ENCODE data around the gene DDX4. TPM values are rescaled to one million over a fixed set of nuclear protein-coding genes. Genes with fewer than 3 reads are reported as not detected.

The DDX4 gene
- total RNA-seq, 2 experiments from 2014 or later, result 0.48 to 0.50 TPM

- ChIA-PET CTCF (no interaction called here), POLR2A (interaction anchor here (0.6 kb wide), 3 partner anchors 113 to 968 kb away, joined by 4 to 12 read pairs (median 4); no protein-coding TSS in a partner anchor)
- Mint-ChIP-seq H3K36me3 (ENCODE audit: low read depth) (no peaks in the 10 kb centered on the region), H3K27me3 (peaks cover 2% of the 10 kb centered on the region), H3K27ac (no peak within 1 kb of the TSS), H3K4me3 (no peak within 1 kb of the TSS), H3K4me1 (peaks cover 43% of the 10 kb centered on the region), H3K9me3 (no peaks in the 10 kb centered on the region)
- DNase-seq, result no peak
Observed at GRCh38 chr5:55850839-55851674, 113.2 kb downstream of the DDX4 start, which contains the start of gene IL31RA. IL31RA (plus strand) TSS chr5:55851357; CDS start chr5:55851571, 214 bp downstream.

GRCh38 chr5:55851675-55851979, 113.8 kb downstream of the DDX4 start:
- H3K9me3 Mint-ChIP-seq, result no peaks in the 10 kb centered on the region
- H3K27ac Mint-ChIP-seq, result no peak overlapping the region
- peaks cover 2% of the 10 kb centered on the region for H3K27me3 Mint-ChIP-seq
- H3K4me1 Mint-ChIP-seq, result peaks cover 49% of the 10 kb centered on the region
- DNase-seq, result no peak
- no peaks in the 10 kb centered on the region for H3K36me3 Mint-ChIP-seq (ENCODE audit: low read depth)
- H3K4me3 Mint-ChIP-seq, result no peak overlapping the region
- POLR2A ChIA-PET, result interaction anchor here (0.6 kb wide), 2 partner anchors 113 to 968 kb away, joined by 4 to 12 read pairs; no protein-coding TSS in a partner anchor
- CTCF ChIA-PET, result no interaction called here

GRCh38 chr5:55852503-55852902, 114.6 kb downstream of the DDX4 start:
- ChIA-PET CTCF (interaction anchor here (1.3 to 1.5 kb wide), 2 partner anchors 13 to 16 kb away, joined by 3 to 4 read pairs; no protein-coding TSS in a partner anchor), POLR2A (no interaction called here)
- no peak for DNase-seq
- no peak overlapping the region for H3K27ac Mint-ChIP-seq
- no peaks in the 10 kb centered on the region for H3K36me3 Mint-ChIP-seq (ENCODE audit: low read depth)
- H3K4me3 Mint-ChIP-seq, result no peak overlapping the region
- H3K27me3 Mint-ChIP-seq, result peaks cover 2% of the 10 kb centered on the region
- no peaks in the 10 kb centered on the region for H3K9me3 Mint-ChIP-seq
- peaks cover 58% of the 10 kb centered on the region for H3K4me1 Mint-ChIP-seq

GRCh38 chr5:55853041-55853670, 115.3 kb downstream of the DDX4 start:
- CTCF ChIA-PET, result interaction anchor here (1.3 to 1.5 kb wide), 2 partner anchors 13 to 16 kb away, joined by 3 to 4 read pairs; no protein-coding TSS in a partner anchor
- Mint-ChIP-seq H3K4me3 (no peak overlapping the region), H3K36me3 (ENCODE audit: low read depth) (no peaks in the 10 kb centered on the region), H3K4me1 (peaks cover 61% of the 10 kb centered on the region), H3K9me3 (no peaks in the 10 kb centered on the region), H3K27ac (no peak overlapping the region), H3K27me3 (peaks cover 3% of the 10 kb centered on the region)
- POLR2A ChIA-PET, result no interaction called here
- no peak for DNase-seq

- Mint-ChIP-seq H3K4me3 (no peak overlapping the region), H3K27me3 (peaks cover 3% of the 10 kb centered on the region), H3K9me3 (no peaks in the 10 kb centered on the region), H3K4me1 (peaks cover 57% of the 10 kb centered on the region), H3K36me3 (ENCODE audit: low read depth) (no peaks in the 10 kb centered on the region), H3K27ac (no peak overlapping the region)
- no peak for DNase-seq
- POLR2A ChIA-PET, result no interaction called here
- CTCF ChIA-PET, result no interaction called here
Observed at GRCh38 chr5:55853818-55854217, 116.0 kb downstream of the DDX4 start.

- DNase-seq, result peak; percentile 31
- Mint-ChIP-seq H3K27me3 (peaks cover 2% of the 10 kb centered on the region), H3K27ac (peak overlapping the region; percentile 43), H3K4me1 (peaks cover 50% of the 10 kb centered on the region), H3K4me3 (no peak overlapping the region), H3K9me3 (no peaks in the 10 kb centered on the region), H3K36me3 (ENCODE audit: low read depth) (no peaks in the 10 kb centered on the region)
- ChIA-PET CTCF (interaction anchor here (0.6 to 1.8 kb wide), 7 partner anchors 10 to 52 kb away, joined by 3 to 6 read pairs (median 4); no protein-coding TSS in a partner anchor), POLR2A (interaction anchor here (0.6 kb wide), 1 partner anchor 9 kb away, joined by 4 read pairs; no protein-coding TSS in a partner anchor)
Observed at GRCh38 chr5:55855509-55855908, 117.6 kb downstream of the DDX4 start.

- Mint-ChIP-seq H3K36me3 (ENCODE audit: low read depth) (no peaks in the 10 kb centered on the region), H3K27me3 (peaks cover 2% of the 10 kb centered on the region), H3K27ac (peak overlapping the region; percentile 43), H3K9me3 (peaks cover 2% of the 10 kb centered on the region), H3K4me3 (peak overlapping the region; percentile 3), H3K4me1 (peaks cover 44% of the 10 kb centered on the region)
- POLR2A ChIA-PET, result no interaction called here
- CTCF ChIA-PET, result interaction anchor here (0.6 to 1.8 kb wide), 6 partner anchors 13 to 704 kb away, joined by 3 to 6 read pairs (median 4); no protein-coding TSS in a partner anchor
- peak; percentile 42 for DNase-seq
Observed at GRCh38 chr5:55856516-55857246, 118.8 kb downstream of the DDX4 start.

GRCh38 chr5:55857247-55857640, 119.4 kb downstream of the DDX4 start:
- peaks cover 3% of the 10 kb centered on the region for H3K9me3 Mint-ChIP-seq
- H3K27me3 Mint-ChIP-seq, result peaks cover 2% of the 10 kb centered on the region
- ChIA-PET POLR2A (no interaction called here), CTCF (interaction anchor here (0.9 to 1.1 kb wide), 3 partner anchors 13 to 27 kb away, joined by 3 read pairs; no protein-coding TSS in a partner anchor)
- DNase-seq, result no peak
- H3K4me1 Mint-ChIP-seq, result peaks cover 43% of the 10 kb centered on the region
- peak overlapping the region; percentile 43 for H3K27ac Mint-ChIP-seq
- no peak overlapping the region for H3K4me3 Mint-ChIP-seq
- no peaks in the 10 kb centered on the region for H3K36me3 Mint-ChIP-seq (ENCODE audit: low read depth)

- ChIA-PET POLR2A (no interaction called here), CTCF (interaction anchor here (1.1 kb wide), 1 partner anchor 22 kb away, joined by 3 read pairs; no protein-coding TSS in a partner anchor)
- no peak overlapping the region for H3K27ac Mint-ChIP-seq
- H3K4me3 Mint-ChIP-seq, result no peak overlapping the region
- H3K27me3 Mint-ChIP-seq, result peaks cover 2% of the 10 kb centered on the region
- H3K9me3 Mint-ChIP-seq, result peaks cover 3% of the 10 kb centered on the region
- no peaks in the 10 kb centered on the region for H3K36me3 Mint-ChIP-seq (ENCODE audit: low read depth)
- H3K4me1 Mint-ChIP-seq, result peaks cover 41% of the 10 kb centered on the region
- DNase-seq, result no peak
Observed at GRCh38 chr5:55858104-55858503, 120.2 kb downstream of the DDX4 start.

- H3K4me1 Mint-ChIP-seq, result peaks cover 25% of the 10 kb centered on the region
- H3K36me3 Mint-ChIP-seq (ENCODE audit: low read depth), result no peaks in the 10 kb centered on the region
- H3K4me3 Mint-ChIP-seq, result no peak overlapping the region
- ChIA-PET POLR2A (no interaction called here), CTCF (no interaction called here)
- no peak overlapping the region for H3K27ac Mint-ChIP-seq
- DNase-seq, result no peak
- H3K27me3 Mint-ChIP-seq, result peaks cover 2% of the 10 kb centered on the region
- peaks cover 3% of the 10 kb centered on the region for H3K9me3 Mint-ChIP-seq
Observed at GRCh38 chr5:55860288-55860687, 122.4 kb downstream of the DDX4 start.

- Mint-ChIP-seq H3K4me3 (no peak overlapping the region), H3K27me3 (peaks cover 2% of the 10 kb centered on the region), H3K36me3 (ENCODE audit: low read depth) (no peaks in the 10 kb centered on the region), H3K4me1 (peaks cover 22% of the 10 kb centered on the region), H3K9me3 (peaks cover 3% of the 10 kb centered on the region), H3K27ac (no peak overlapping the region)
- CTCF ChIA-PET, result no interaction called here
- POLR2A ChIA-PET, result no interaction called here
- DNase-seq, result no peak
Observed at GRCh38 chr5:55860709-55861108, 122.8 kb downstream of the DDX4 start.

- peaks cover 5% of the 10 kb centered on the region for H3K4me1 Mint-ChIP-seq
- no peak for DNase-seq
- no peaks in the 10 kb centered on the region for H3K36me3 Mint-ChIP-seq (ENCODE audit: low read depth)
- H3K27me3 Mint-ChIP-seq, result no peaks in the 10 kb centered on the region
- no peak overlapping the region for H3K4me3 Mint-ChIP-seq
- H3K9me3 Mint-ChIP-seq, result peaks cover 6% of the 10 kb centered on the region
- ChIA-PET CTCF (interaction anchor here (0.6 kb wide), 1 partner anchor 214 kb away, joined by 4 read pairs; no protein-coding TSS in a partner anchor), POLR2A (interaction anchor here (0.8 kb wide), 1 partner anchor 9 kb away, joined by 4 read pairs; no protein-coding TSS in a partner anchor)
- H3K27ac Mint-ChIP-seq, result no peak overlapping the region
Observed at GRCh38 chr5:55864606-55865541, 127.0 kb downstream of the DDX4 start.
